Lower leg skin (tissue), 3 donors: ENCODE measurements around the gene DNMT3B.

Source experiments
- CTCF ChIP-seq, 3 donors: fragments of 450-650 bp; IDR thresholded peaks; one replicate each; pipeline ENCODE4 v1.5.1; 2016; ENCODE audit warnings: antibody characterized with exemption in 3 of 3, mild to moderate bottlenecking in 3 of 3, moderate library complexity in 2 of 3
- POLR2A ChIP-seq, 2 donors: fragments of 450-650 bp; IDR thresholded peaks; one replicate each; pipeline ENCODE4 v1.6.1; 2016 to 2017; ENCODE audit warnings: antibody characterized with exemption in 2 of 2, mild to moderate bottlenecking in 1 of 2, moderate library complexity in 1 of 2

DNA sequence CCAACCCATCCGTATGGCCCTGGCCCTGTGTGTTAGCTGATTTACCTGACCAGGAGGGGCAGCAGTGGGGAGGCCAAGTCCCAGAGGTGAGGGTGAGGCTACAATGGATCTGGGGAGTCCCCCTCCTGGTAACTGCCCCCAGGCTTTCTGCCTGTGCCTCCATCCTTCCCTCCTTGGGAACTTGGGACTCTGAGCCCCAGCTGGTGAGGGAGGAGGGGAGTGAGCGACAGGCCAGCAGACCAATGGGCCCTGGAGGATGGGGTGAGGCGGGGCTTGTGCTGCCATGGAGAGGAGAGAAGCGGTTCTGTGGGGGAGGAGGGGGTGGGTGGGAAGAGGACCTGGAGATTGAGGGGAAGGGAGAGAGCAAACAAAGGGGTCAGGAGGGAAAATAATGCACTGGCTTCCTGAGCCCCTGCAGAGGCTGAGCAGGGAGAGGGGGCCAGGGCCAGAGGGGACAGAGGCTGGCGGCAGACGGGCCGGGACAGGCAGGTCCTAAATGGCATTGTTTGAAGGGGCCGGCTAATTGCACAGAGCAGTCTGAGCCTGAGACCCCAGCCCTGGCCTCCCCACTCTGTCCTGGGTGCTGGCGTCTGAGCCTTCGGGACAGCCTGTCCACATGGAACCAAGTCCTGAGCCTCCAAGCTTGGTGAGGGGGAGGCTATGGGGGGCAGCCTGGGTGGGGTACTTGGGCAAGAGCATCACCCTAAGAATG is 17.5 kb downstream of the DNMT3B start:
- TF ChIP-seq CTCF (IDR thresholded peaks at IDR 0.05) (no peak), POLR2A (IDR thresholded peaks at IDR 0.05) (no peak)
